Subcutaneous adipose tissue (tissue), 4 donors: ENCODE results near the gene FES. TPM values are rescaled to one million over a fixed set of nuclear protein-coding genes. Genes with fewer than 3 reads are reported as not detected.

Source experiments
- CTCF ChIP-seq: fragments of 450-650 bp; IDR thresholded peaks from one replicate; pipeline ENCODE4 v1.5.1; 2016; ENCODE audit warnings: low read depth, mild to moderate bottlenecking, control low read depth, antibody characterized with exemption, moderate library complexity
- total RNA-seq, 4 donors: library from RNA; depleted of rRNA; stranded (reverse); fragments of >200 nt; gene quantifications; one replicate each; pipeline ENCODE4 v1.1.0, GENCODE V29; 2016

The FES gene
- total RNA-seq, 4 donors from 2014 or later, result 37.5 to 85.2 (median 75.8) TPM

GRCh38 chr15:90862964-90863778 lies 21.1 kb upstream of the FES start:
- TF ChIP-seq CTCF, result no peak

GRCh38 chr15:90863987-90864386 lies 20.3 kb upstream of the FES start:
- TF ChIP-seq CTCF, result no peak

GRCh38 chr15:90864507-90864906 lies 19.8 kb upstream of the FES start:
- no peak for TF ChIP-seq CTCF

GRCh38 chr15:90865702-90866101 lies 18.6 kb upstream of the FES start:
- TF ChIP-seq CTCF, result no peak

GRCh38 chr15:90866161-90866715 lies 18.1 kb upstream of the FES start:
- TF ChIP-seq CTCF, result no peak

- TF ChIP-seq CTCF, result no peak
Measured at GRCh38 chr15:90866800-90867199, 17.5 kb upstream of the FES start.

- no peak for TF ChIP-seq CTCF
Measured at GRCh38 chr15:90868261-90868689, 16.0 kb upstream of the FES start, which contains the start of gene FURIN. Gene FURIN (plus strand): TSS chr15:90868588. CDS start chr15:90875741, 7,153 bp downstream.
